AG04450 (cell line): ENCODE measurements around the gene MRRF. TPM values are rescaled to one million over a fixed set of nuclear protein-coding genes. Genes with fewer than 3 reads are reported as not detected.

ENCODE experiments used
- CTCF ChIA-PET: fragments of 300-600, 350-600 bp; formaldehyde crosslinking; extraction: SDS; loops from one replicate; lab custom pipeline; 2022; ENCODE audit warnings: antibody characterized with exemption, inconsistent platforms; lab: Charles Lee
- POLR2A ChIA-PET: fragments of 350-600 bp; formaldehyde crosslinking; extraction: SDS; loops from one replicate; lab custom pipeline; 2021; ENCODE audit warnings: antibody characterized with exemption, inconsistent platforms; lab: Yijun Ruan, JAX
- DNase-seq: peaks from one replicate; pipeline ENCODE4 v3.0.0-alpha.2; 2011; ENCODE audit warnings: low read depth, low spot score
- H3K27ac ChIP-seq: one replicate; pipeline ENCODE4 v1.5.1; 2012; ENCODE audit warnings: low read depth, low read length, control low read depth
- H3K27me3 ChIP-seq: one replicate; pipeline ENCODE4 v1.6.0; 2012; ENCODE audit warnings: low read length; ENCODE audit not compliant: control insufficient read depth, insufficient read depth
- H3K4me3 ChIP-seq: 2 replicates; pipeline ENCODE4 v1.5.1; 2011; ENCODE audit warnings: mild to moderate bottlenecking, low read depth, low read length, control low read depth
- H3K9me3 ChIP-seq: 2 replicates; pipeline ENCODE4 v1.5.1; 2012; ENCODE audit warnings: low read length; ENCODE audit not compliant: control insufficient read depth, insufficient read depth
- polyA minus RNA-seq: library from RNA; depleted of rRNA, polyadenylated mRNA; stranded (reverse); fragments of >200 nt; gene quantifications from 2 replicates; pipeline ENCODE4 v1.2.3, GENCODE V29; 2011; rRNA and poly(A)+ RNA removed
- polyA plus RNA-seq: library from polyadenylated mRNA; depleted of rRNA; stranded (reverse); fragments of >200 nt; gene quantifications from 2 replicates; pipeline ENCODE4 v1.2.3, GENCODE V29; 2011; rRNA removed
- TF ChIP-seq, protein P1 (sequence below): IDR thresholded peaks from 2 replicates; pipeline ENCODE4 v1.5.1; 2011; ENCODE audit warnings: low read depth, low read length, control low read depth, inconsistent platforms

MRRF gene, protein sequence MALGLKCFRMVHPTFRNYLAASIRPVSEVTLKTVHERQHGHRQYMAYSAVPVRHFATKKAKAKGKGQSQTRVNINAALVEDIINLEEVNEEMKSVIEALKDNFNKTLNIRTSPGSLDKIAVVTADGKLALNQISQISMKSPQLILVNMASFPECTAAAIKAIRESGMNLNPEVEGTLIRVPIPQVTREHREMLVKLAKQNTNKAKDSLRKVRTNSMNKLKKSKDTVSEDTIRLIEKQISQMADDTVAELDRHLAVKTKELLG
- 42.9 and 50.1 TPM in 2 replicates for polyA plus RNA-seq
- 26.0 and 31.3 TPM in 2 replicates for polyA minus RNA-seq

DNA sequence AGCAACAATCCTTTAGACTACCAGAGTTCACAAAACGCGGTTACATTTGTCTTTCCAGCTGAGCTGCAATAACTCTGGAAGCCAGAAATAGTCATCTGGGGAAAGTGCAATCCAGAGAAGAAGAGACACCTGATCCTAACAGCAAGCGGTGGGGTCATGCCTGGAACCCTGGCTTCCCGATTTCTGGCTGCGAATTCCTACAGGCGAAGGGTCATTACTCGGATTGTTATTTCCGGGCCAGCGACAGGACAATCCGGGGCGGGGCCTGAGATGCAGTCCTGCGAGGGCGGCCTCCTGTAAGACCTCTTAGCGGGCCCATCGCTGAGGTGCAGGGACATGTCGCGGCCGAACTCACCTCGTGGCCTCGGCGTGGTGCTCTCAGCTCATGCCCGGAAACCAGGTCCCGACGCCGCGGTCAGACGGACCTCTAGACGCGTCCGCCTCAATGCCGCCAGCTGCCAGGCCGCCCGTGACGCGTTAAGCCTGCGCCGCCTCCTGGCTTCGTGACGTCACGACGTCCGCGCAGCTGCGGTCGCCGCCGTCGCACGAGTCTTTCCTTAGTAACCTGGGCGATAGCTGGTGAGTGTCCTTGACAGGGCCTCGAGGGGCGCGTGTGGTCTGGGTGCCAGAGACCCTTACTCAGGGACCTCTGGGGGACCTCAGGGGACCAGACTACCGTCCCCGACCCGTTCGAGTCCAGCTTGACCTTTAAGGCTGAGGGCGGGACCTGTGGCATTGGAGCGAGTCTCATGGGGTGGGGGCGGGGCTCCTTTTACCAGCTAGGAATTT lies at the start of gene MRRF, which contains the start of gene RBM18:
MRRF (plus strand) TSS at position 523 of the 789 bp plus-strand sequence. CDS start 6,010 bp downstream, outside the sequence.
RBM18 (minus strand) TSS at position 481 of the 789 bp plus-strand sequence. CDS start 3,348 bp downstream, outside the sequence.
- Histone ChIP-seq H3K4me3 (peak within 1 kb of the TSS; percentile 97), H3K9me3 (no peaks in the 10 kb centered on the region; the same call in 1 of the 2 replicates), H3K27ac (peak within 1 kb of the TSS; percentile 86), H3K27me3 (no peaks in the 10 kb centered on the region)
- TF ChIP-seq, protein P1, sequence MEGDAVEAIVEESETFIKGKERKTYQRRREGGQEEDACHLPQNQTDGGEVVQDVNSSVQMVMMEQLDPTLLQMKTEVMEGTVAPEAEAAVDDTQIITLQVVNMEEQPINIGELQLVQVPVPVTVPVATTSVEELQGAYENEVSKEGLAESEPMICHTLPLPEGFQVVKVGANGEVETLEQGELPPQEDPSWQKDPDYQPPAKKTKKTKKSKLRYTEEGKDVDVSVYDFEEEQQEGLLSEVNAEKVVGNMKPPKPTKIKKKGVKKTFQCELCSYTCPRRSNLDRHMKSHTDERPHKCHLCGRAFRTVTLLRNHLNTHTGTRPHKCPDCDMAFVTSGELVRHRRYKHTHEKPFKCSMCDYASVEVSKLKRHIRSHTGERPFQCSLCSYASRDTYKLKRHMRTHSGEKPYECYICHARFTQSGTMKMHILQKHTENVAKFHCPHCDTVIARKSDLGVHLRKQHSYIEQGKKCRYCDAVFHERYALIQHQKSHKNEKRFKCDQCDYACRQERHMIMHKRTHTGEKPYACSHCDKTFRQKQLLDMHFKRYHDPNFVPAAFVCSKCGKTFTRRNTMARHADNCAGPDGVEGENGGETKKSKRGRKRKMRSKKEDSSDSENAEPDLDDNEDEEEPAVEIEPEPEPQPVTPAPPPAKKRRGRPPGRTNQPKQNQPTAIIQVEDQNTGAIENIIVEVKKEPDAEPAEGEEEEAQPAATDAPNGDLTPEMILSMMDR: no peak
- ChIA-PET POLR2A (interaction anchor here (0.5 to 1.5 kb wide), 5 partner anchors 25 to 727 kb away, joined by 3 to 14 read pairs (median 4); no protein-coding TSS in a partner anchor), CTCF (interaction anchor here (0.6 to 3.3 kb wide), 9 partner anchors 35 to 201 kb away, joined by 3 to 11 read pairs (median 3); no protein-coding TSS in a partner anchor)
- peak; percentile 65 for DNase-seq

DNA sequence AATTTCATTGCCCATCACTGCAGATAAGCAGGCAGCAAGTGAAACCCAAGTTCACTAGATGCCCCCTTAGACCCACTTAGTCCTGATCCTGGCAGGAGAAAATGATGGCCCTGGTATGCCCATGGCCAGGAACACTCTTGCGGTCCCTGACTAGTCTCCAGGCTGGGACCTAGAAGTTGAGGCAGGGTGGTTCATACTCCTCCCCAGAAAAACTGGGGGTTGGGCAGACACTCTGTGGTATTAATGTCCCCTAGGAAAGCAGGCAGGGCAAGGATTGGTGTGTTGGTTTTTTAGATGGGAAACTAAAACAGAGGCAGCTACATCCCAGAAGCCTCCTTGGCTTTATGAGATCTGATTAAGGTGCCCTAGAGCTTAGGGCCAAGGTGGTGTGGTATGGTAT lies 49.0 kb upstream of the MRRF start:
- Histone ChIP-seq H3K4me3 (no peak overlapping the region), H3K27ac (no peak overlapping the region), H3K9me3 (no peaks in the 10 kb centered on the region; the same call in none of the 2 replicates), H3K27me3 (peaks cover 90% of the 10 kb centered on the region)
- TF ChIP-seq, protein P1: no peak
- CTCF ChIA-PET: no interaction called here
- no peak for DNase-seq
- POLR2A ChIA-PET: no interaction called here

DNA sequence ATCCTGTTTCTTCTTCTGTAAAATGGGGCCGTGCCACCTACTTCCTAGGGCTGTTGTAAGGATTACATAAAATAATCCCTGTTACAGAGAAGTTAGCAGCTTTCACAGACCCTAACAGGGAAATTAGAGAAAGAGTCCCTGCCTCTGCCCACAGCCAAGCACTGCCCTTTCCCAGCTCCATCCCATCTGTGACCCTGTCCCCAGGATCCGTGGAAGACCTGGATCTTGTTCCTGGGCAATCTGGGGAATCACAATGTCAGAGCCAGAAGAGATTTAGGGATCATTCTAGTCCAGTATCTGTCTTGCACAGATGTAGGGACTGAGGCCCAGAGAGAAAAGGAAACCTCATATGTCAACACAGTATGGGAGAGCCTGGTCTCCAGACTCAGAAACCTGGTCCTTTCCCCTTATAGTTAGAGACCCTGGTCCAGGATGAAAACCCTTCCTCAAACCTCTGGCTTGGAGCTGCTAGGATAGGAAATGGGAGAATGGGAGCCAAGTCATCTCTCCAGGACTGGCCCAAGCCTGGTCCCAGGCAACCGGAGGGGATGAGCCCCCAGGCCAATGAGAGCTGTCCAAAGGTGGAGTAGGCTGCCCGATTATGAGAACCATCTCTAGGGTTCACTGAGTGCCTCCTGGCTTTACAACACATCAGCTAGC lies 48.4 kb upstream of the MRRF start:
- POLR2A ChIA-PET: no interaction called here
- DNase-seq: no peak
- CTCF ChIA-PET: no interaction called here
- Histone ChIP-seq H3K27me3 (peaks cover 92% of the 10 kb centered on the region), H3K27ac (no peak overlapping the region), H3K9me3 (no peaks in the 10 kb centered on the region; the same call in none of the 2 replicates), H3K4me3 (no peak overlapping the region)
- TF ChIP-seq, protein P1: no peak

DNA sequence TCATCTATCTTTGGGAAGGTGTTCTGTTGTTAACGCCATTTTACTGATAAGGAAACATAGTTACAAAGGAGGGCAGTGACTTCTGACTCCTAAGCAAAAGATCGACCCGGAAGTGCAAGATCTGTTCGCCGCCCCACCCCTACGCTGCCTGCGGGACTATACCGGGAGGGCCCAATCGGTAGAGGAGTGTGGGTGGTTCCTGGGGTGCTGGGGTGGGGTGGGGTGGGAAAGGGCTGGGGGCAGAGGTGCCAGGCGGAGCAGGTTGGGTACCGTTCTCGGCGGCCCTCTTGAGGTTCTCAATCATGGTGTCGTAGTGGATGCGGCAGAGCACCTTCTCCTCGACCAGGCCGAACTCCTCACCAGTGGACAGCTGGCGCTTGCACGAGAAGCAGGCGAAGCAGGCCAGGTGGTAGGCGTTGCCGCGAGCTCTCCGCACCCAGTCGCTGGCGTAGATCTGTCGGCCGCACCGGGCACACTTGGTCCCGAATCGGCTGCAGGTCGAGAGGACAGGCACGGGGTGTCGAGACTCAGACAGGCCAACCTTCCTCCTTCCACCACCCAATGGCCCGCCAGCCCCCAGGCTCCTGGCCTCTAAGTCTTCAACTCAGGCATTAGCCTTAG lies 47.8 kb upstream of the MRRF start:
- TF ChIP-seq, protein P1: no peak
- POLR2A ChIA-PET: no interaction called here
- no peak overlapping the region for H3K27ac ChIP-seq
- DNase-seq: no peak
- no peaks in the 10 kb centered on the region; the same call in none of the 2 replicates for H3K9me3 ChIP-seq
- H3K4me3 ChIP-seq: no peak overlapping the region
- peaks cover 93% of the 10 kb centered on the region for H3K27me3 ChIP-seq
- CTCF ChIA-PET: no interaction called here
